ENCODE data around the gene ACR. TPM values are rescaled to one million over a fixed set of nuclear protein-coding genes. Genes with fewer than 3 reads are reported as not detected.

ACR gene
- total and polyA plus RNA-seq, 2 of the 8 experiments (the other 6 are each of a cell fraction or from before 2014, with no cell fraction given), result 0.56 TPM; not detected in 1

- TF ChIP-seq RBBP5 (IDR thresholded peaks at IDR 0.05; ENCODE audit: borderline replicate concordance, low read depth, low read length), result no peak
- no peak for TF ChIP-seq JUND (IDR thresholded peaks at IDR 0.05; ENCODE audit: low read length)
Observed at GRCh38 chr22:50693462-50693861, 44.5 kb upstream of the ACR start (continued).

Measured in H1 (cell line).